Mesothelial cell of epicardium (in vitro differentiated cells): Measurements from ENCODE around the gene POLR3A. TPM values are rescaled to one million over a fixed set of nuclear protein-coding genes. Genes with fewer than 3 reads are reported as not detected.

Experiments
- DNase-seq, 2 experiments: peaks; one replicate each; pipeline ENCODE4 v3.0.0; 2021; ENCODE audit warnings: low spot score in 2 of 2; ENCODE audit not compliant: unreplicated experiment in 2 of 2
- H3K27ac Mint-ChIP-seq: 2 replicates; pipeline ENCODE4 v1.8.0; 2021; ENCODE audit warnings: mixed read lengths
- H3K27me3 Mint-ChIP-seq: 2 replicates; pipeline ENCODE4 v1.8.0; 2021; ENCODE audit warnings: low read depth, mixed read lengths
- H3K36me3 Mint-ChIP-seq: 2 replicates; pipeline ENCODE4 v1.8.0; 2021; ENCODE audit warnings: mixed read lengths
- H3K4me1 Mint-ChIP-seq: 2 replicates; pipeline ENCODE4 v1.8.0; 2021; ENCODE audit warnings: mixed read lengths
- H3K4me3 Mint-ChIP-seq: 2 replicates; pipeline ENCODE4 v1.8.0; 2021; ENCODE audit warnings: mild to moderate bottlenecking, moderate library complexity, mixed read lengths
- H3K9me3 Mint-ChIP-seq: 2 replicates; pipeline ENCODE4 v1.8.0; 2021; ENCODE audit warnings: mixed read lengths
- total RNA-seq: library from RNA; stranded (reverse); gene quantifications from 3 replicates; pipeline ENCODE4 v1.2.1, GENCODE V29; 2021
- TF ChIP-seq, protein P1 (sequence below): fragments of 200-600 bp; sonication (generic); IDR thresholded peaks from one replicate; pipeline ENCODE4 v1.5.0; 2021; ENCODE audit warnings: antibody characterized with exemption; ENCODE audit not compliant: unreplicated experiment

Gene POLR3A
- total RNA-seq, 1 donor from 2014 or later: 23.9 TPM

DNA sequence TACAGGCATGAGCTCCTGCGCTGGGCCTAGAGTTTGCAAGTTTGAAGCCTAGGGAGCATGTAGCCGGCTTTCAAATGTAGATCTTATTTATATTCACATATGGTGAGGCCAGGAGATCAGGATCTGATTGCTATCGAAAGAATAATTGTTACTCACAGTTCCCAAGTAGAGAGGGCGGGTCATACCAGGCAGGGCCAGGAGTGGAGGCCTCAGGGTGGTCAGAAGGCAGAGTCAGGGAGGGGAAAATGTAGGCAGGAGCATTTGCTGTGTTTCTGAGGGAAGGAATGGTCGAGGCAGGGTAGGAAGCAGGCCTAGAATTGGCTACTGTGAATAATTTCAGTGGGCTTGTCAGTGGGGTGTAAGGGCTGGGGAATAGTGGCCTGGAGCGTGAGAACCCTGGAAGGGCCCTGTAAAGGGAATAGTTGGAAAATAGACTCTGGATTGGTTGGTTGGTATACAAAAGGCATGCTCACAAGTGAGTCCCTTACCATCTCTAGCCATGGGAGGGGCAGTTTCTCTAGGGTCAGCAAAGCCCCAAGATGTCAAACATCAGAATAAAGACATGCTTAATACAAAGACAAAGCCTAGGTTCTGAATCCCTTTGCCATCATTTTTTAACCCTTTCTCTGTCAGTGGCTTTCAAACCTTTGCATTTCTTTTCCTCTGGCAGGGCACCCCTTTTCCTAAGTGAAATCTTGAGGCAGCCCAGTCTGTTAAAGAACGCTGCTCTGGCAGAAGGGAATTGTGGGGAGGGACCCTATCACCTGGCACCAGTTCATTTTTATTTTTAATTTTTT is 66.8 kb downstream of the POLR3A start:
- Mint-ChIP-seq H3K4me3 (no peak overlapping the region), H3K9me3 (peaks cover 12% of the 10 kb centered on the region), H3K27ac (no peak overlapping the region), H3K4me1 (peaks cover 3% of the 10 kb centered on the region), H3K36me3 (peaks cover 3% of the 10 kb centered on the region), H3K27me3 (no peaks in the 10 kb centered on the region)
- no peak for DNase-seq
- TF ChIP-seq, protein P1, sequence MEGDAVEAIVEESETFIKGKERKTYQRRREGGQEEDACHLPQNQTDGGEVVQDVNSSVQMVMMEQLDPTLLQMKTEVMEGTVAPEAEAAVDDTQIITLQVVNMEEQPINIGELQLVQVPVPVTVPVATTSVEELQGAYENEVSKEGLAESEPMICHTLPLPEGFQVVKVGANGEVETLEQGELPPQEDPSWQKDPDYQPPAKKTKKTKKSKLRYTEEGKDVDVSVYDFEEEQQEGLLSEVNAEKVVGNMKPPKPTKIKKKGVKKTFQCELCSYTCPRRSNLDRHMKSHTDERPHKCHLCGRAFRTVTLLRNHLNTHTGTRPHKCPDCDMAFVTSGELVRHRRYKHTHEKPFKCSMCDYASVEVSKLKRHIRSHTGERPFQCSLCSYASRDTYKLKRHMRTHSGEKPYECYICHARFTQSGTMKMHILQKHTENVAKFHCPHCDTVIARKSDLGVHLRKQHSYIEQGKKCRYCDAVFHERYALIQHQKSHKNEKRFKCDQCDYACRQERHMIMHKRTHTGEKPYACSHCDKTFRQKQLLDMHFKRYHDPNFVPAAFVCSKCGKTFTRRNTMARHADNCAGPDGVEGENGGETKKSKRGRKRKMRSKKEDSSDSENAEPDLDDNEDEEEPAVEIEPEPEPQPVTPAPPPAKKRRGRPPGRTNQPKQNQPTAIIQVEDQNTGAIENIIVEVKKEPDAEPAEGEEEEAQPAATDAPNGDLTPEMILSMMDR: no peak

DNA sequence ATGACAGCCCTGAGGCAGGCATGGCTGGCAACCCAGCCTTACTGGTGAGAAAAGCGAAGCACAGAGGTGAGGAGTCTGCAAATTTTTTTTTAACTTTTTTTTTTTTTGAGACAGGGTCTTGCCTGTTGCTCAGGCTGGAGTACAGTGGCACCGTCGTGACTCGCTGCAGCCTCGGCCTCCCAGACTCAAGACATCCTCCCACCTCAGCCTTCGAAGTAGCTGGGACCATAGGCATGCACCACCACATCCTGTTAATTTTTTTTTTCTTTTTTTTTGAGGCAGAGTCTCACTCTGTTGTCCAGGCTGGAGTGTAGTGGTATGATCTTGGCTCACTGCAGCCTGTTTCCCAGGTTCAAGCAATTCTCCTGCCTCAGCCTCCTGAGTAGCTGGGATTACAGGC is 67.6 kb downstream of the POLR3A start:
- no peak overlapping the region for H3K27ac Mint-ChIP-seq
- H3K27me3 Mint-ChIP-seq: no peaks in the 10 kb centered on the region
- no peaks in the 10 kb centered on the region for H3K4me1 Mint-ChIP-seq
- no peak for DNase-seq
- H3K9me3 Mint-ChIP-seq: peaks cover 12% of the 10 kb centered on the region
- H3K4me3 Mint-ChIP-seq: no peak overlapping the region
- peaks cover 3% of the 10 kb centered on the region for H3K36me3 Mint-ChIP-seq
- TF ChIP-seq, protein P1: no peak

DNA sequence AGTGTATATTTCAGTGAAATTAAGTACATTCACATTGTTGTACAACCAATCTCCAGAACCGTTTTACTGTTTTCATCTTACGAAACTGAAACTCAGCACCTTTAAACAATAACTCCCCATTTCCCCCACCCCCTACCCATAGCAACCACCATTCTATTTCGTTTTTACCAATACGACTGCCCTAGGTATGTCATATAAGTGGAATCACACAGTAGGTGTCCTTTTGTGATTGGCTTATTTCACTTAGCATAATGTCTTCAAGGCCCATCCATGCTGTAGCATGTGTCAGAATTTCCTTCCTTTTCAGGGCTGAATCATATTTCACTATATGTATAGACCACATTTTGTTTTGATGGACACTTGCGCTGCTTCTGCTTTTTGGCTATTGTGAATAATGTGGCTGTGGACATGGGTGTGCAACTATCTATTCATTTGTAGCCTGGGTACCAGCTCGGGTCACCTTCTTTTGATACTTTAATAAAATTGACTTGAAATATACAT is 68.4 kb downstream of the POLR3A start:
- no peak for DNase-seq
- Mint-ChIP-seq H3K4me3 (no peak overlapping the region), H3K9me3 (peaks cover 12% of the 10 kb centered on the region), H3K36me3 (peaks cover 3% of the 10 kb centered on the region), H3K4me1 (no peaks in the 10 kb centered on the region), H3K27me3 (no peaks in the 10 kb centered on the region), H3K27ac (no peak overlapping the region)
- TF ChIP-seq, protein P1: no peak

DNA sequence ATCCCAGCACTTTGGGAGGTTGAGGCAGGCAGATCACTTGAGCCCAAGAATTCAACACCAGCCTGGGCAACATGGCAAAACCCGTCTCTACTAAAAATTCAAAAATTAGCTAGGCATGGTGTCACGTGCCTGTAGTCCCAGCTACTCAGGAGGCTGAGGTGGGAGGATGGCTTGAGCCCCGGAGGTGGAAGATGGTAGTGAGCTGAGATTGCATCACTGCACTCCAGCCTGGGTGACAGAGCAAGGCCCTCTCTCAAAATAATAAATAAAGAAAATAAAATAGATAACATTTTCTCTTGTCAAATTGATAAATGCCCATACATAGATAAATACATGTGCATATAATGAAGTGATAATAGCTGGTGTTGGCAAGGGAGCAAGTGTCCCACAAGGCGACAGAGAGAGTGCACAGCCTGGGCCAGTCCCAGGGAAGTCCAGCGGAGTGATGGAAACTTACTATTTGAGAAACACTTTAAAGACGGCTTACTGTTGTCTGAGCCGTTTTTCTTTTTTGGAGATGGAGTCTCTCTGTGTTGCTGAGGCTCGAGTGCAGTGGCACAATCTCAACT is 69.3 kb downstream of the POLR3A start:
- Mint-ChIP-seq H3K9me3 (peaks cover 10% of the 10 kb centered on the region), H3K27ac (no peak overlapping the region), H3K36me3 (peaks cover 3% of the 10 kb centered on the region), H3K4me1 (no peaks in the 10 kb centered on the region), H3K4me3 (no peak overlapping the region), H3K27me3 (no peaks in the 10 kb centered on the region)
- no peak for DNase-seq
- TF ChIP-seq, protein P1: no peak

DNA sequence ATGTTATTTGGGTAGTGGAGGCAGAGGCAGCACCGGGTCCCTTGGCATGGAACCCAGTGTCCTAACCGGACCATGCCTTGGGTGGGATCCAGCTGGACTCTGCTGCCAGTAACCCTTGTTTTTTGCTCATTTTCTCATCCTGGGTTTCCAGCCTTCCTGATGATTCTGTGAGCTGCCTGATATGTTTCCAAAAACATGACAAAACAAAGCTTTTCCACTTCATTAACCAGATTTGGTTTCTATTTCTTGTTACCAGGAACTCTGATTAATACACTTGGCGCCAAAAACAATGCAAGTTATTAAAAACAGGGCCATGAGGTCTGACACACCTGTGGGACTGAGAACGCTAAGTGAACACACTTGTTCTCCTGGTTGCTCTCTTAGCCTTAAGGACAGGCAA is 69.9 kb downstream of the POLR3A start:
- Mint-ChIP-seq H3K36me3 (no peaks in the 10 kb centered on the region), H3K27ac (no peak overlapping the region), H3K27me3 (no peaks in the 10 kb centered on the region), H3K4me1 (no peaks in the 10 kb centered on the region), H3K4me3 (no peak overlapping the region), H3K9me3 (peaks cover 7% of the 10 kb centered on the region)
- TF ChIP-seq, protein P1: no peak
- no peak for DNase-seq
